Measurements from ENCODE around the gene HOXD9.

The HOXD9 gene

GRCh38 chr2:176124947-176125771 lies 2.6 kb downstream of the HOXD9 start:
- Histone ChIP-seq H3K4me1 (ENCODE audit: control insufficient read depth in 1 of 2, insufficient read depth in 1 of 2, low read depth in 1 of 2, low read length in 1 of 2) (peaks cover 11 to 30% of the 10 kb centered on the region in 2 experiments), H3K4me3 (ENCODE audit: low read depth in 1 of 2, low read length in 1 of 2) (no peak overlapping the region), H3K9me3 (no peaks in the 10 kb centered on the region), H3K27me3 (peaks cover 100% of the 10 kb centered on the region), H3K27ac (no peak overlapping the region), H3K36me3 (no peaks in the 10 kb centered on the region)
- no peak for TF ChIP-seq CTCF (IDR thresholded peaks at IDR 0.05)

GRCh38 chr2:176125772-176126054 lies 3.2 kb downstream of the HOXD9 start:
- Histone ChIP-seq H3K9me3 (no peaks in the 10 kb centered on the region), H3K27me3 (peaks cover 100% of the 10 kb centered on the region), H3K4me3 (ENCODE audit: low read depth in 1 of 2, low read length in 1 of 2) (no peak overlapping the region), H3K27ac (no peak overlapping the region), H3K36me3 (no peaks in the 10 kb centered on the region), H3K4me1 (ENCODE audit: control insufficient read depth in 1 of 2, insufficient read depth in 1 of 2, low read depth in 1 of 2, low read length in 1 of 2) (peaks cover 11 to 36% of the 10 kb centered on the region in 2 experiments)
- no peak for TF ChIP-seq CTCF (IDR thresholded peaks at IDR 0.05)

- no peak overlapping the region for H3K4me3 ChIP-seq (ENCODE audit: low read depth in 1 of 2, low read length in 1 of 2)
These were observed 4.6 kb downstream of the HOXD9 start for GRCh38 chr2:176126929-176127773.

GRCh38 chr2:176127774-176128072 lies 5.2 kb downstream of the HOXD9 start:
- H3K4me3 ChIP-seq (ENCODE audit: low read depth in 1 of 2, low read length in 1 of 2): no peak overlapping the region
- no peaks in the 10 kb centered on the region for H3K9me3 ChIP-seq
- no peak for TF ChIP-seq CTCF (IDR thresholded peaks at IDR 0.05)
- H3K4me1 ChIP-seq (ENCODE audit: control insufficient read depth in 1 of 2, insufficient read depth in 1 of 2, low read depth in 1 of 2, low read length in 1 of 2): peaks cover 19 to 36% of the 10 kb centered on the region in 2 experiments
- no peak overlapping the region for H3K27ac ChIP-seq
- H3K36me3 ChIP-seq: no peaks in the 10 kb centered on the region
- peaks cover 100% of the 10 kb centered on the region for H3K27me3 ChIP-seq

More at GRCh38 chr2:176126929-176127773, 4.6 kb downstream of the HOXD9 start:
- peaks cover 15 to 37% of the 10 kb centered on the region in 2 experiments for H3K4me1 ChIP-seq (ENCODE audit: control insufficient read depth in 1 of 2, insufficient read depth in 1 of 2, low read depth in 1 of 2, low read length in 1 of 2)
- TF ChIP-seq CTCF (IDR thresholded peaks at IDR 0.05): peak; percentile 73
- no peak overlapping the region for H3K27ac ChIP-seq
- H3K36me3 ChIP-seq: no peaks in the 10 kb centered on the region
- no peaks in the 10 kb centered on the region for H3K9me3 ChIP-seq
- peaks cover 100% of the 10 kb centered on the region for H3K27me3 ChIP-seq

GRCh38 chr2:176128172-176128981 lies 5.9 kb downstream of the HOXD9 start:
- H3K27me3 ChIP-seq: peaks cover 100% of the 10 kb centered on the region
- H3K27ac ChIP-seq: no peak overlapping the region
- H3K9me3 ChIP-seq: no peaks in the 10 kb centered on the region
- no peaks in the 10 kb centered on the region for H3K36me3 ChIP-seq
- H3K4me1 ChIP-seq (ENCODE audit: control insufficient read depth in 1 of 2, insufficient read depth in 1 of 2, low read depth in 1 of 2, low read length in 1 of 2): peaks cover 19 to 30% of the 10 kb centered on the region in 2 experiments
- no peak overlapping the region for H3K4me3 ChIP-seq (ENCODE audit: low read depth in 1 of 2, low read length in 1 of 2)
- TF ChIP-seq CTCF (IDR thresholded peaks at IDR 0.05): no peak

Measured in neutrophil (primary cell).